IMR-90 (cell line): ENCODE measurements around the gene CLDN34. TPM values are rescaled to one million over a fixed set of nuclear protein-coding genes. Genes with fewer than 3 reads are reported as not detected.

Experiments
- ATAC-seq: fragments of 200-7000 bp; cut with Tn5 transposase; 2 replicates; pipeline ENCODE4 v1.9.1; 2020; ENCODE audit warnings: low read depth, mild to moderate bottlenecking, moderate library complexity
- BruUV-seq: library from RNA; stranded (reverse); fragments of 400-500 nt; replicated peaks from 2 replicates; lab custom pipeline; 2021; lab: Mats Ljungman, UMichigan
- CTCF ChIA-PET: fragments of 300-600 bp; formaldehyde crosslinking; extraction: SDS; loops from one replicate; lab custom pipeline; 2021; ENCODE audit warnings: antibody characterized with exemption; lab: Yijun Ruan, JAX
- POLR2A ChIA-PET: fragments of 300-600 bp; sonication (Branson Sonifier 250); formaldehyde crosslinking; loops from one replicate; lab custom pipeline; 2022; ENCODE audit warnings: antibody characterized with exemption; ENCODE audit not compliant: unreplicated experiment; lab: Charles Lee
- DNase-seq: peaks from one replicate; pipeline ENCODE4 v3.0.0; 2013
- H2AFZ ChIP-seq: replicated peaks from 2 replicates; pipeline ENCODE3; 2013; ENCODE audit warnings: low read length, mild to moderate bottlenecking; ENCODE audit not compliant: poor library complexity
- H2AK5ac ChIP-seq: 2 replicates; pipeline ENCODE4 v1.6.1; 2013; ENCODE audit warnings: low read depth, low read length, inconsistent platforms
- H2AK9ac ChIP-seq: replicated peaks from 2 replicates; pipeline ENCODE3; 2013; ENCODE audit warnings: mild to moderate bottlenecking, low read depth, low read length, moderate library complexity; ENCODE audit not compliant: poor library complexity
- H2BK120ac ChIP-seq: 2 replicates; pipeline ENCODE4 v1.6.1; 2013; ENCODE audit warnings: low read depth, low read length, inconsistent platforms
- H2BK15ac ChIP-seq: 3 replicates; pipeline ENCODE4 v1.6.1; 2013; ENCODE audit warnings: low read depth, low read length, inconsistent platforms
- H2BK20ac ChIP-seq: 2 replicates; pipeline ENCODE4 v1.6.1; 2013; ENCODE audit warnings: low read depth, mild to moderate bottlenecking, inconsistent platforms, low read length, moderate library complexity
- H2BK5ac ChIP-seq: 2 replicates; pipeline ENCODE4 v1.6.1; 2013; ENCODE audit warnings: mild to moderate bottlenecking, low read depth, low read length, inconsistent platforms; ENCODE audit not compliant: poor library complexity, severe bottlenecking
- H3K14ac ChIP-seq: replicated peaks from 2 replicates; pipeline ENCODE4 v1.6.1; 2013; ENCODE audit warnings: low read depth, low read length, inconsistent platforms
- H3K18ac ChIP-seq: 2 replicates; pipeline ENCODE4 v1.6.1; 2013; ENCODE audit warnings: low read depth, low read length, control low read depth
- H3K23ac ChIP-seq: 2 replicates; pipeline ENCODE4 v1.6.1; 2013; ENCODE audit warnings: low read depth, low read length, inconsistent platforms
- H3K27ac ChIP-seq: 2 replicates; pipeline ENCODE4 v1.5.1; 2013; ENCODE audit warnings: mild to moderate bottlenecking, control low read depth, low read length; ENCODE audit not compliant: insufficient read depth
- H3K27me3 ChIP-seq: 2 replicates; pipeline ENCODE4 v1.6.1; 2013; ENCODE audit warnings: low read length; ENCODE audit not compliant: control insufficient read depth, insufficient read depth
- H3K36me3 ChIP-seq: 2 replicates; pipeline ENCODE4 v1.6.1; 2013; ENCODE audit warnings: low read length, mixed read lengths; ENCODE audit not compliant: control insufficient read depth, insufficient read depth
- H3K4ac ChIP-seq: 2 replicates; pipeline ENCODE4 v1.6.1; 2013; ENCODE audit warnings: low read depth, low read length, inconsistent platforms
- H3K4me1 ChIP-seq: 2 replicates; pipeline ENCODE4 v1.6.1; 2013; ENCODE audit warnings: low read length, mixed read lengths; ENCODE audit not compliant: control insufficient read depth, insufficient read depth
- H3K4me2 ChIP-seq: 2 replicates; pipeline ENCODE4 v1.6.1; 2013; ENCODE audit warnings: low read depth, mild to moderate bottlenecking, control low read depth, low read length, moderate library complexity
- H3K4me3 ChIP-seq: 2 replicates; pipeline ENCODE4 v1.5.1; 2013; ENCODE audit warnings: low read depth, mild to moderate bottlenecking, control low read depth, low read length, moderate library complexity; ENCODE audit not compliant: insufficient read depth
- H3K56ac ChIP-seq: 2 replicates; pipeline ENCODE4 v1.6.1; 2013; ENCODE audit warnings: low read length, inconsistent platforms; ENCODE audit not compliant: insufficient read depth; ENCODE audit errors: extremely low read depth
- H3K79me1 ChIP-seq, 2 experiments: 2 replicates each; pipeline ENCODE4 v1.6.1; 2013; ENCODE audit warnings: low read length in 2 of 2, inconsistent platforms in 1 of 2, low read depth in 1 of 2
- H3K9ac ChIP-seq: 2 replicates; pipeline ENCODE4 v1.6.1; 2013; ENCODE audit warnings: low read depth, low read length, control low read depth
- H3K9me1 ChIP-seq: 2 replicates; pipeline ENCODE4 v1.6.1; 2013; ENCODE audit warnings: low read length, inconsistent platforms; ENCODE audit not compliant: insufficient read depth
- H3K9me3 ChIP-seq: 2 replicates; pipeline ENCODE4 v1.6.1; 2013; ENCODE audit warnings: low read length; ENCODE audit not compliant: control insufficient read depth, insufficient read depth
- H4K20me1 ChIP-seq: 2 replicates; pipeline ENCODE4 v1.6.1; 2013; ENCODE audit warnings: low read length, inconsistent platforms; ENCODE audit not compliant: insufficient read depth
- H4K5ac ChIP-seq: 2 replicates; pipeline ENCODE4 v1.6.1; 2013; ENCODE audit warnings: mild to moderate bottlenecking, low read depth, low read length, control low read depth
- H4K8ac ChIP-seq, 2 experiments: 2 replicates each; pipeline ENCODE4 v1.6.1; 2013; ENCODE audit warnings: low read depth in 2 of 2, low read length in 2 of 2, control low read depth in 1 of 2, inconsistent platforms in 1 of 2
- H4K91ac ChIP-seq: 2 replicates; pipeline ENCODE4 v1.6.1; 2013; ENCODE audit warnings: low read depth, low read length, inconsistent platforms; ENCODE audit not compliant: insufficient read depth
- CEBPB ChIP-seq: IDR thresholded peaks from 2 replicates; pipeline ENCODE4 v1.6.1; 2012; ENCODE audit warnings: low read depth, low read length, improper control_type of control experiment
- ELK1 ChIP-seq: fragments of 150-350 bp; IDR thresholded peaks from 2 replicates; pipeline ENCODE4 v1.6.1; 2016; ENCODE audit warnings: low read depth, mild to moderate bottlenecking, low read length, moderate library complexity, borderline replicate concordance
- FOS ChIP-seq: fragments of 150-350 bp; IDR thresholded peaks from 2 replicates; pipeline ENCODE4 v1.6.1; 2016; ENCODE audit warnings: low read depth, low read length
- MXI1 ChIP-seq: IDR thresholded peaks from 2 replicates; pipeline ENCODE4 v1.6.1; 2012; ENCODE audit warnings: low read depth, mild to moderate bottlenecking, low read length, moderate library complexity, borderline replicate concordance
- POLR2A ChIP-seq: IDR thresholded peaks from 2 replicates; pipeline ENCODE4 v1.6.1; 2012; ENCODE audit warnings: mild to moderate bottlenecking, low read depth, low read length
- RFX5 ChIP-seq: IDR thresholded peaks from 2 replicates; pipeline ENCODE4 v1.8.0; 2012; ENCODE audit warnings: low read depth, mild to moderate bottlenecking, low read length, moderate library complexity
- WGBS, 2 experiments: methylation state at CpG; one replicate each; pipeline versions ENCODE4 v1.1.5 to v1.1.7; 2013; ENCODE audit warnings: missing lambda C conversion rate in 2 of 2; ENCODE audit not compliant: insufficient read length in 1 of 2; ENCODE audit errors: extremely low coverage in 2 of 2; 5-methylcytosine and 5-hydroxymethylcytosine counted together
- dilution Hi-C: fragments of 300-500 bp; cut with HindIII; formaldehyde crosslinking; loops from one replicate; pipeline ENCODE4 v1.14.3; 2018; ENCODE audit warnings: low sequenced_read_pairs; ENCODE audit not compliant: unreplicated experiment
- in situ Hi-C: fragments of 300-500 bp; cut with MboI; formaldehyde crosslinking; loops from 3 replicates; pipeline ENCODE4 v1.14.3; 2019; ENCODE audit warnings: low sequenced_read_pairs, inconsistent platforms, mixed read lengths
- intact Hi-C: fragments of 100-400 bp; cut with micrococcal nuclease; formaldehyde crosslinking; loops from 2 replicates; pipeline ENCODE4 v1.10.0; 2022
- polyA plus RNA-seq, 3 experiments: library from polyadenylated mRNA; depleted of rRNA; stranded (reverse); fragments of >200 nt; gene quantifications; 2 replicates each; pipeline ENCODE4 v1.2.3, GENCODE V29; 2012; ENCODE audit warnings: low replicate concordance in 1 of 3
- total RNA-seq: library from RNA; depleted of rRNA; stranded (reverse); fragments of >200 nt; gene quantifications from 2 replicates; pipeline ENCODE4 v1.2.3, GENCODE V29; 2012
- TF ChIP-seq, protein P1 (sequence below): conservative IDR thresholded peaks from 2 replicates; pipeline ENCODE4 v1.5.1; 2012; ENCODE audit warnings: mild to moderate bottlenecking, low read depth, low read length, improper control_type of control experiment

Gene CLDN34
- total and polyA plus RNA-seq, 2 of the 4 experiments (the other 2 are of a cell fraction), result 0.14 TPM; not detected in 1

GRCh38 chrX:9992724-9993123 is 25.6 kb downstream of the CLDN34 start:
- no peak overlapping the region for H2BK15ac ChIP-seq
- no peaks in the 10 kb centered on the region for H4K20me1 ChIP-seq
- H3K9ac ChIP-seq, result no peak overlapping the region
- H3K14ac ChIP-seq, result no peak overlapping the region
- dilution Hi-C loops (no loop called here), in situ Hi-C loops (loop anchor here (10.0 kb wide), 1 partner anchor 108 kb away; no protein-coding TSS in a partner anchor), intact Hi-C loops (no loop called here)
- no peak overlapping the region for H2BK20ac ChIP-seq
- no peak overlapping the region for H3K4me2 ChIP-seq
- no peak overlapping the region for H4K8ac ChIP-seq
- H3K27ac ChIP-seq, result no peak overlapping the region
- WGBS, 2 experiments, result 84% methylated on average over 4 of the region's 18 CpGs; no CpG with 5 or more reads in 1 of the 2 experiments
- no peak overlapping the region for H2AK5ac ChIP-seq
- H2BK5ac ChIP-seq, result no peak overlapping the region
- no peak overlapping the region for H4K5ac ChIP-seq
- no peak overlapping the region for H3K4me3 ChIP-seq
- ChIA-PET CTCF (no interaction called here), POLR2A (no interaction called here)
- H2BK120ac ChIP-seq, result no peak overlapping the region
- DNase-seq (no peak), ATAC-seq (no peak)
- no peaks in the 10 kb centered on the region for H3K36me3 ChIP-seq
- no peak overlapping the region for H3K18ac ChIP-seq
- no peak overlapping the region for H4K91ac ChIP-seq
- no peak overlapping the region for H2AFZ ChIP-seq
- no peaks in the 10 kb centered on the region for H3K9me3 ChIP-seq
- H3K27me3 ChIP-seq, result no peaks in the 10 kb centered on the region
- no peaks in the 10 kb centered on the region for H3K79me1 ChIP-seq
- no peaks in the 10 kb centered on the region for H3K9me1 ChIP-seq
- H3K56ac ChIP-seq, result no peak overlapping the region
- H3K4ac ChIP-seq, result no peak overlapping the region
- TF ChIP-seq POLR2A (no peak), FOS (no peak), RFX5 (no peak), MXI1 (no peak), CEBPB (no peak), ELK1 (no peak)
- TF ChIP-seq, protein P1, sequence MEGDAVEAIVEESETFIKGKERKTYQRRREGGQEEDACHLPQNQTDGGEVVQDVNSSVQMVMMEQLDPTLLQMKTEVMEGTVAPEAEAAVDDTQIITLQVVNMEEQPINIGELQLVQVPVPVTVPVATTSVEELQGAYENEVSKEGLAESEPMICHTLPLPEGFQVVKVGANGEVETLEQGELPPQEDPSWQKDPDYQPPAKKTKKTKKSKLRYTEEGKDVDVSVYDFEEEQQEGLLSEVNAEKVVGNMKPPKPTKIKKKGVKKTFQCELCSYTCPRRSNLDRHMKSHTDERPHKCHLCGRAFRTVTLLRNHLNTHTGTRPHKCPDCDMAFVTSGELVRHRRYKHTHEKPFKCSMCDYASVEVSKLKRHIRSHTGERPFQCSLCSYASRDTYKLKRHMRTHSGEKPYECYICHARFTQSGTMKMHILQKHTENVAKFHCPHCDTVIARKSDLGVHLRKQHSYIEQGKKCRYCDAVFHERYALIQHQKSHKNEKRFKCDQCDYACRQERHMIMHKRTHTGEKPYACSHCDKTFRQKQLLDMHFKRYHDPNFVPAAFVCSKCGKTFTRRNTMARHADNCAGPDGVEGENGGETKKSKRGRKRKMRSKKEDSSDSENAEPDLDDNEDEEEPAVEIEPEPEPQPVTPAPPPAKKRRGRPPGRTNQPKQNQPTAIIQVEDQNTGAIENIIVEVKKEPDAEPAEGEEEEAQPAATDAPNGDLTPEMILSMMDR, result no peak
- no peak overlapping the region for H3K23ac ChIP-seq
- no TSS peak for BruUV-seq
- H2AK9ac ChIP-seq, result no peak overlapping the region
- H3K4me1 ChIP-seq, result no peaks in the 10 kb centered on the region
